GM23338 (cell line): Measurements from ENCODE around the gene WBP2. TPM values are rescaled to one million over a fixed set of nuclear protein-coding genes. Genes with fewer than 3 reads are reported as not detected.

Experiments
- ATAC-seq: fragments of 200-7000 bp; cut with Tn5 transposase; 3 replicates; pipeline ENCODE4 v1.9.1; 2020
- DNase-seq: peaks from one replicate; pipeline ENCODE4 v3.0.0-alpha.2; 2015; ENCODE audit warnings: low spot score
- H2AFZ ChIP-seq: fragments of 200-600 bp; sonication (generic); 2 replicates; pipeline ENCODE4 v1.8.0; 2016; ENCODE audit warnings: antibody characterized with exemption, mild to moderate bottlenecking, moderate library complexity
- H3F3A ChIP-seq: fragments of 200-600 bp; sonication (generic); replicated peaks from 2 replicates; pipeline ENCODE4 v1.8.0; 2017; ENCODE audit warnings: antibody characterized with exemption, mixed run types, low read depth
- H3K27ac ChIP-seq: fragments of 200-600 bp; sonication (generic); 2 replicates; pipeline ENCODE4 v1.6.1; 2016; ENCODE audit warnings: low read depth
- H3K27me3 ChIP-seq: fragments of 200-600 bp; sonication (generic); 2 replicates; pipeline ENCODE4 v1.8.0; 2016; ENCODE audit warnings: mild to moderate bottlenecking, mixed run types, moderate library complexity; ENCODE audit not compliant: insufficient read depth
- H3K36me3 ChIP-seq: fragments of 200-600 bp; sonication (generic); 2 replicates; pipeline ENCODE4 v1.8.0; 2016; ENCODE audit warnings: mild to moderate bottlenecking; ENCODE audit not compliant: insufficient read depth
- H3K4me1 ChIP-seq: fragments of 200-600 bp; sonication (generic); 2 replicates; pipeline ENCODE4 v1.8.0; 2016; ENCODE audit warnings: mild to moderate bottlenecking, moderate library complexity; ENCODE audit not compliant: insufficient read depth
- H3K4me2 ChIP-seq: fragments of 200-600 bp; sonication (generic); 2 replicates; pipeline ENCODE4 v1.7.1; 2017; ENCODE audit warnings: mixed run types
- H3K4me3 ChIP-seq: fragments of 200-600 bp; sonication (generic); 2 replicates; pipeline ENCODE4 v1.6.1; 2016; ENCODE audit warnings: mixed run types
- H3K79me2 ChIP-seq: fragments of 200-600 bp; sonication (generic); replicated peaks from 2 replicates; pipeline ENCODE4 v1.8.0; 2017; ENCODE audit warnings: mild to moderate bottlenecking; ENCODE audit not compliant: insufficient read depth
- H3K9me2 ChIP-seq: fragments of 200-600 bp; sonication (generic); 2 replicates; pipeline ENCODE4 v1.8.0; 2017; ENCODE audit not compliant: insufficient read depth
- H4K20me1 ChIP-seq: fragments of 200-600 bp; sonication (generic); replicated peaks from 2 replicates; pipeline ENCODE4 v1.8.0; 2017; ENCODE audit warnings: mild to moderate bottlenecking; ENCODE audit not compliant: insufficient read depth
- H3K27ac Mint-ChIP-seq: 2 replicates; pipeline ENCODE4 v1.8.0; 2020; ENCODE audit warnings: inconsistent platforms, mild to moderate bottlenecking, moderate library complexity, mixed read lengths
- H3K27me3 Mint-ChIP-seq: 3 replicates; pipeline ENCODE4 v1.8.0; 2022; ENCODE audit warnings: low read depth, mild to moderate bottlenecking, moderate library complexity, mixed read lengths, inconsistent platforms; ENCODE audit not compliant: insufficient read depth, poor library complexity
- H3K36me3 Mint-ChIP-seq: 3 replicates; pipeline ENCODE4 v1.8.0; 2021; ENCODE audit warnings: low read depth, mild to moderate bottlenecking, inconsistent platforms, moderate library complexity, mixed read lengths
- H3K4me1 Mint-ChIP-seq: 3 replicates; pipeline ENCODE4 v1.8.0; 2020; ENCODE audit warnings: mild to moderate bottlenecking, inconsistent platforms, mixed read lengths
- H3K4me3 Mint-ChIP-seq: 3 replicates; pipeline ENCODE4 v1.8.0; 2021; ENCODE audit warnings: moderate library complexity, mild to moderate bottlenecking, inconsistent platforms, mixed read lengths
- H3K9me3 Mint-ChIP-seq: 3 replicates; pipeline ENCODE4 v1.8.0; 2020; ENCODE audit warnings: moderate library complexity, mild to moderate bottlenecking, inconsistent platforms, mixed read lengths
- CREB1 ChIP-seq: fragments of 250-450 bp; sonication (Bioruptor Pico); IDR thresholded peaks from 2 replicates; pipeline ENCODE4 v1.5.0; 2020; ENCODE audit warnings: low read depth, mild to moderate bottlenecking, moderate library complexity
- EZH2 ChIP-seq: fragments of 200-600 bp; sonication (generic); IDR thresholded peaks from one replicate; pipeline ENCODE4 v1.8.0; 2017; ENCODE audit warnings: antibody characterized with exemption, mild to moderate bottlenecking, low read depth; ENCODE audit not compliant: unreplicated experiment
- EZH2phosphoT487 ChIP-seq: fragments of 200-600 bp; sonication (generic); IDR thresholded peaks from one replicate; pipeline ENCODE4 v1.8.1; 2018; ENCODE audit warnings: antibody characterized with exemption; ENCODE audit not compliant: unreplicated experiment
- JUNB ChIP-seq: IDR thresholded peaks from one replicate; pipeline ENCODE4 v1.6.1; 2016; ENCODE audit warnings: antibody characterized with exemption; ENCODE audit not compliant: unreplicated experiment
- NANOG ChIP-seq: IDR thresholded peaks from 2 replicates; pipeline ENCODE4 v1.6.1; 2016; ENCODE audit warnings: antibody characterized with exemption, borderline replicate concordance
- POLR2AphosphoS5 ChIP-seq: IDR thresholded peaks from 2 replicates; pipeline ENCODE4 v1.6.1; 2016; ENCODE audit warnings: antibody characterized with exemption, low read depth
- STAT1 ChIP-seq: IDR thresholded peaks from one replicate; pipeline ENCODE4 v1.6.1; 2016; ENCODE audit warnings: antibody characterized with exemption; ENCODE audit not compliant: unreplicated experiment
- ZNF114 ChIP-seq: fragments of 250-450 bp; sonication (Bioruptor Pico); IDR thresholded peaks from 2 replicates; pipeline ENCODE4 v1.5.0; 2020; ENCODE audit warnings: mild to moderate bottlenecking, moderate library complexity
- ZNF331 ChIP-seq: fragments of 250-450 bp; sonication (Bioruptor Pico); IDR thresholded peaks from 2 replicates; pipeline ENCODE4 v1.5.0; 2020; ENCODE audit warnings: low read depth, mild to moderate bottlenecking, moderate library complexity
- polyA plus RNA-seq: library from polyadenylated mRNA; unstranded; fragments of >200 nt; fragmentation: Nextera tagmentation; extraction: Ambion mirVana; gene quantifications from 2 replicates; pipeline ENCODE4 v1.2.1, GENCODE V29; 2016
- total RNA-seq: library from RNA; depleted of rRNA; stranded (reverse); fragments of >200 nt; shearing (Covaris generic); gene quantifications from 2 replicates; pipeline ENCODE4 v1.2.3, GENCODE V29; 2014
- TF ChIP-seq, protein P1 (sequence below), 2 experiments: fragments of 200-600 bp in 1 of 2; sonication (generic) in 1 of 2; conservative IDR thresholded peaks; 2 replicates each; pipeline versions ENCODE4 v1.5.1 to v1.6.1; 2016 to 2017; ENCODE audit warnings: antibody characterized with exemption in 2 of 2, low read depth in 2 of 2, mild to moderate bottlenecking in 2 of 2, moderate library complexity in 1 of 2
- TF ChIP-seq, protein P2 (sequence below): fragments of 250-450 bp; sonication (Bioruptor Pico); IDR thresholded peaks from 2 replicates; pipeline ENCODE4 v1.5.0; 2020; ENCODE audit warnings: mild to moderate bottlenecking, moderate library complexity
- TF ChIP-seq, protein P3 (sequence below): IDR thresholded peaks from one replicate; pipeline ENCODE4 v1.6.1; 2018; ENCODE audit warnings: antibody characterized with exemption; ENCODE audit not compliant: unreplicated experiment
- TF ChIP-seq, protein P4 (sequence below): IDR thresholded peaks from 2 replicates; pipeline ENCODE4 v1.6.1; 2016; ENCODE audit warnings: antibody characterized with exemption

The WBP2 gene
- total and polyA plus RNA-seq, 2 experiments from 2014 or later: 36.2 to 63.5 TPM

DNA sequence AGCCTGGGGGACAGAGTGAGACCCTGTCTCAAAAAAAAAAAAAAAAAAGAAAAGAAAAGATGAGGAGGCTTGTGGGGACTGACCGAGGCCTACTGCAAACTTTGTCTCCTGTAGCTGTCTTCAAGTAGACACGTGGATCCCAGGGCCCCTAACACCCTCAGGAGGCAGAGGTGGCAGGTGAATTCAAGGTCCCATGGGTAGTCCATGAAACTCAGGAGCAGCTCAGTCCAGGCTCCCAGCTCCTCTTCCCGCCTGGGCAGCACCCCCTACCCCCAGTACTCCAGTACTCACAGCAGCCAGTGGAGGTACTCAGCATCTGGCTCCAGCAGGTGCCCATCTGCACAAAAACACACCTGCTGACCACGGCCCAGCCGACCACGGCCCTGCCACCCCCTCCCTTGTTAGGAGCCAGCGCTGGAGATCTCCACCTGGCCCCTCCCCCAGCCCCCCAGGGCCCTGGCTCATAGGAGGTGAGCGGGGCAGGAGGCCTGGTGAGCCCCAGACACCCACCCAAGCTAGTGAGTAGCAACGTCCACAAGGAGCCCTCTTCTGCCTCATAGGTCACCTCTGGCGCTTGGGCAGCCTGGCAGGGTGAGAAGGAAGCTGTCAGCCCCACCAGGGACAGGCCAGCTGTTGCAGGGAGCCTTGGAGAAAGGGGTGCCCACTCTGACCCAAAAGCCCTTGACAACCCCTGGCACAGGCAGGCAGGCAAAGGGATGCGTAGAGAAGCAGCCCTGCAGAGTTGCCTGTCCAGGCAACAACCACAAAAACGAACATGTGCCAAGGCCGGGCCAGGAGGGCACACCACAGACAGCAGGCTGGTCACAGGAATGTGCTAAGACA is 45.8 kb upstream of the WBP2 start:
- peaks cover 40% of the 10 kb centered on the region for H3K36me3 Mint-ChIP-seq
- H3K27ac Mint-ChIP-seq: no peak overlapping the region
- Histone ChIP-seq H3K79me2 (peaks cover 17% of the 10 kb centered on the region), H2AFZ (no peak overlapping the region), H3K36me3 (peaks cover 13% of the 10 kb centered on the region), H3K27ac (no peak overlapping the region), H3K27me3 (no peaks in the 10 kb centered on the region), H3F3A (peaks cover 41% of the 10 kb centered on the region), H3K4me2 (no peak overlapping the region), H4K20me1 (peaks cover 6% of the 10 kb centered on the region; the same call in 1 of the 2 replicates), H3K4me3 (no peak overlapping the region), H3K4me1 (peaks cover 15% of the 10 kb centered on the region), H3K9me2 (no peaks in the 10 kb centered on the region)
- TF ChIP-seq, protein P1, sequence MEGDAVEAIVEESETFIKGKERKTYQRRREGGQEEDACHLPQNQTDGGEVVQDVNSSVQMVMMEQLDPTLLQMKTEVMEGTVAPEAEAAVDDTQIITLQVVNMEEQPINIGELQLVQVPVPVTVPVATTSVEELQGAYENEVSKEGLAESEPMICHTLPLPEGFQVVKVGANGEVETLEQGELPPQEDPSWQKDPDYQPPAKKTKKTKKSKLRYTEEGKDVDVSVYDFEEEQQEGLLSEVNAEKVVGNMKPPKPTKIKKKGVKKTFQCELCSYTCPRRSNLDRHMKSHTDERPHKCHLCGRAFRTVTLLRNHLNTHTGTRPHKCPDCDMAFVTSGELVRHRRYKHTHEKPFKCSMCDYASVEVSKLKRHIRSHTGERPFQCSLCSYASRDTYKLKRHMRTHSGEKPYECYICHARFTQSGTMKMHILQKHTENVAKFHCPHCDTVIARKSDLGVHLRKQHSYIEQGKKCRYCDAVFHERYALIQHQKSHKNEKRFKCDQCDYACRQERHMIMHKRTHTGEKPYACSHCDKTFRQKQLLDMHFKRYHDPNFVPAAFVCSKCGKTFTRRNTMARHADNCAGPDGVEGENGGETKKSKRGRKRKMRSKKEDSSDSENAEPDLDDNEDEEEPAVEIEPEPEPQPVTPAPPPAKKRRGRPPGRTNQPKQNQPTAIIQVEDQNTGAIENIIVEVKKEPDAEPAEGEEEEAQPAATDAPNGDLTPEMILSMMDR (conservative IDR thresholded peaks at IDR 0.05; ENCODE audit: low read depth in 2 of 2): no peak
- TF ChIP-seq EZH2phosphoT487 (no peak), CREB1 (no peak), JUNB (no peak), ZNF331 (CRISPR knock-in tag) (no peak), STAT1 (no peak), NANOG (no peak), ZNF114 (CRISPR knock-in tag) (no peak), POLR2AphosphoS5 (no peak), EZH2 (no peak)
- TF ChIP-seq, protein P2, sequence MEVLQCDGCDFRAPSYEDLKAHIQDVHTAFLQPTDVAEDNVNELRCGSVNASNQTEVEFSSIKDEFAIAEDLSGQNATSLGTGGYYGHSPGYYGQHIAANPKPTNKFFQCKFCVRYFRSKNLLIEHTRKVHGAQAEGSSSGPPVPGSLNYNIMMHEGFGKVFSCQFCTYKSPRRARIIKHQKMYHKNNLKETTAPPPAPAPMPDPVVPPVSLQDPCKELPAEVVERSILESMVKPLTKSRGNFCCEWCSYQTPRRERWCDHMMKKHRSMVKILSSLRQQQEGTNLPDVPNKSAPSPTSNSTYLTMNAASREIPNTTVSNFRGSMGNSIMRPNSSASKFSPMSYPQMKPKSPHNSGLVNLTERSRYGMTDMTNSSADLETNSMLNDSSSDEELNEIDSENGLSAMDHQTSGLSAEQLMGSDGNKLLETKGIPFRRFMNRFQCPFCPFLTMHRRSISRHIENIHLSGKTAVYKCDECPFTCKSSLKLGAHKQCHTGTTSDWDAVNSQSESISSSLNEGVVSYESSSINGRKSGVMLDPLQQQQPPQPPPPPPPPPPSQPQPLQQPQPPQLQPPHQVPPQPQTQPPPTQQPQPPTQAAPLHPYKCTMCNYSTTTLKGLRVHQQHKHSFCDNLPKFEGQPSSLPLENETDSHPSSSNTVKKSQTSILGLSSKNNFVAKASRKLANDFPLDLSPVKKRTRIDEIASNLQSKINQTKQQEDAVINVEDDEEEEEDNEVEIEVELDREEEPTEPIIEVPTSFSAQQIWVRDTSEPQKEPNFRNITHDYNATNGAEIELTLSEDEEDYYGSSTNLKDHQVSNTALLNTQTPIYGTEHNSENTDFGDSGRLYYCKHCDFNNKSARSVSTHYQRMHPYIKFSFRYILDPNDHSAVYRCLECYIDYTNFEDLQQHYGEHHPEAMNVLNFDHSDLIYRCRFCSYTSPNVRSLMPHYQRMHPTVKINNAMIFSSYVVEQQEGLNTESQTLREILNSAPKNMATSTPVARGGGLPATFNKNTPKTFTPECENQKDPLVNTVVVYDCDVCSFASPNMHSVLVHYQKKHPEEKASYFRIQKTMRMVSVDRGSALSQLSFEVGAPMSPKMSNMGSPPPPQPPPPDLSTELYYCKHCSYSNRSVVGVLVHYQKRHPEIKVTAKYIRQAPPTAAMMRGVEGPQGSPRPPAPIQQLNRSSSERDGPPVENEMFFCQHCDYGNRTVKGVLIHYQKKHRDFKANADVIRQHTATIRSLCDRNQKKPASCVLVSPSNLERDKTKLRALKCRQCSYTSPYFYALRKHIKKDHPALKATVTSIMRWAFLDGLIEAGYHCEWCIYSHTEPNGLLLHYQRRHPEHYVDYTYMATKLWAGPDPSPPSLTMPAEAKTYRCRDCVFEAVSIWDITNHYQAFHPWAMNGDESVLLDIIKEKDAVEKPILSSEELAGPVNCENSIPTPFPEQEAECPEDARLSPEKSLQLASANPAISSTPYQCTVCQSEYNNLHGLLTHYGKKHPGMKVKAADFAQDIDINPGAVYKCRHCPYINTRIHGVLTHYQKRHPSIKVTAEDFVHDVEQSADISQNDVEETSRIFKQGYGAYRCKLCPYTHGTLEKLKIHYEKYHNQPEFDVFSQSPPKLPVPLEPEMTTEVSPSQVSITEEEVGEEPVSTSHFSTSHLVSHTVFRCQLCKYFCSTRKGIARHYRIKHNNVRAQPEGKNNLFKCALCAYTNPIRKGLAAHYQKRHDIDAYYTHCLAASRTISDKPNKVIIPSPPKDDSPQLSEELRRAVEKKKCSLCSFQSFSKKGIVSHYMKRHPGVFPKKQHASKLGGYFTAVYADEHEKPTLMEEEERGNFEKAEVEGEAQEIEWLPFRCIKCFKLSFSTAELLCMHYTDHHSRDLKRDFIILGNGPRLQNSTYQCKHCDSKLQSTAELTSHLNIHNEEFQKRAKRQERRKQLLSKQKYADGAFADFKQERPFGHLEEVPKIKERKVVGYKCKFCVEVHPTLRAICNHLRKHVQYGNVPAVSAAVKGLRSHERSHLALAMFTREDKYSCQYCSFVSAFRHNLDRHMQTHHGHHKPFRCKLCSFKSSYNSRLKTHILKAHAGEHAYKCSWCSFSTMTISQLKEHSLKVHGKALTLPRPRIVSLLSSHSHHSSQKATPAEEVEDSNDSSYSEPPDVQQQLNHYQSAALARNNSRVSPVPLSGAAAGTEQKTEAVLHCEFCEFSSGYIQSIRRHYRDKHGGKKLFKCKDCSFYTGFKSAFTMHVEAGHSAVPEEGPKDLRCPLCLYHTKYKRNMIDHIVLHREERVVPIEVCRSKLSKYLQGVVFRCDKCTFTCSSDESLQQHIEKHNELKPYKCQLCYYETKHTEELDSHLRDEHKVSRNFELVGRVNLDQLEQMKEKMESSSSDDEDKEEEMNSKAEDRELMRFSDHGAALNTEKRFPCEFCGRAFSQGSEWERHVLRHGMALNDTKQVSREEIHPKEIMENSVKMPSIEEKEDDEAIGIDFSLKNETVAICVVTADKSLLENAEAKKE (CRISPR knock-in tag): no peak
- TF ChIP-seq, protein P3, sequence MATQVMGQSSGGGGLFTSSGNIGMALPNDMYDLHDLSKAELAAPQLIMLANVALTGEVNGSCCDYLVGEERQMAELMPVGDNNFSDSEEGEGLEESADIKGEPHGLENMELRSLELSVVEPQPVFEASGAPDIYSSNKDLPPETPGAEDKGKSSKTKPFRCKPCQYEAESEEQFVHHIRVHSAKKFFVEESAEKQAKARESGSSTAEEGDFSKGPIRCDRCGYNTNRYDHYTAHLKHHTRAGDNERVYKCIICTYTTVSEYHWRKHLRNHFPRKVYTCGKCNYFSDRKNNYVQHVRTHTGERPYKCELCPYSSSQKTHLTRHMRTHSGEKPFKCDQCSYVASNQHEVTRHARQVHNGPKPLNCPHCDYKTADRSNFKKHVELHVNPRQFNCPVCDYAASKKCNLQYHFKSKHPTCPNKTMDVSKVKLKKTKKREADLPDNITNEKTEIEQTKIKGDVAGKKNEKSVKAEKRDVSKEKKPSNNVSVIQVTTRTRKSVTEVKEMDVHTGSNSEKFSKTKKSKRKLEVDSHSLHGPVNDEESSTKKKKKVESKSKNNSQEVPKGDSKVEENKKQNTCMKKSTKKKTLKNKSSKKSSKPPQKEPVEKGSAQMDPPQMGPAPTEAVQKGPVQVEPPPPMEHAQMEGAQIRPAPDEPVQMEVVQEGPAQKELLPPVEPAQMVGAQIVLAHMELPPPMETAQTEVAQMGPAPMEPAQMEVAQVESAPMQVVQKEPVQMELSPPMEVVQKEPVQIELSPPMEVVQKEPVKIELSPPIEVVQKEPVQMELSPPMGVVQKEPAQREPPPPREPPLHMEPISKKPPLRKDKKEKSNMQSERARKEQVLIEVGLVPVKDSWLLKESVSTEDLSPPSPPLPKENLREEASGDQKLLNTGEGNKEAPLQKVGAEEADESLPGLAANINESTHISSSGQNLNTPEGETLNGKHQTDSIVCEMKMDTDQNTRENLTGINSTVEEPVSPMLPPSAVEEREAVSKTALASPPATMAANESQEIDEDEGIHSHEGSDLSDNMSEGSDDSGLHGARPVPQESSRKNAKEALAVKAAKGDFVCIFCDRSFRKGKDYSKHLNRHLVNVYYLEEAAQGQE: no peak
- TF ChIP-seq, protein P4, sequence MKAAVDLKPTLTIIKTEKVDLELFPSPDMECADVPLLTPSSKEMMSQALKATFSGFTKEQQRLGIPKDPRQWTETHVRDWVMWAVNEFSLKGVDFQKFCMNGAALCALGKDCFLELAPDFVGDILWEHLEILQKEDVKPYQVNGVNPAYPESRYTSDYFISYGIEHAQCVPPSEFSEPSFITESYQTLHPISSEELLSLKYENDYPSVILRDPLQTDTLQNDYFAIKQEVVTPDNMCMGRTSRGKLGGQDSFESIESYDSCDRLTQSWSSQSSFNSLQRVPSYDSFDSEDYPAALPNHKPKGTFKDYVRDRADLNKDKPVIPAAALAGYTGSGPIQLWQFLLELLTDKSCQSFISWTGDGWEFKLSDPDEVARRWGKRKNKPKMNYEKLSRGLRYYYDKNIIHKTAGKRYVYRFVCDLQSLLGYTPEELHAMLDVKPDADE: no peak
- H3K9me3 Mint-ChIP-seq: no peaks in the 10 kb centered on the region
- H3K4me3 Mint-ChIP-seq: no peak overlapping the region
- ATAC-seq (no peak), DNase-seq (no peak)
- H3K4me1 Mint-ChIP-seq: peaks cover 8% of the 10 kb centered on the region; the same call in 2 of the 3 replicates
- peaks cover 4% of the 10 kb centered on the region for H3K27me3 Mint-ChIP-seq
